Heart left ventricle (tissue), 13 donors: ENCODE data around the gene SMKR1.

Experiments
- POLR2A ChIP-seq, 2 donors: fragments of 450-650 bp; IDR thresholded peaks; one replicate each; pipeline ENCODE4 v1.6.1; 2017; ENCODE audit warnings: antibody characterized with exemption in 2 of 2, mild to moderate bottlenecking in 2 of 2, moderate library complexity in 2 of 2
- TF ChIP-seq, protein P1 (sequence below), 12 donors: fragments of 200-600 bp; sonication (generic) in 4 of 12; IDR thresholded peaks; one replicate each; pipeline versions ENCODE4 v1.5.0 to v1.8.0; 2018 to 2022; ENCODE audit warnings: antibody characterized with exemption in 12 of 12, mild to moderate bottlenecking in 5 of 12
- donor health status: ischemic (EF 13 %, LVEDD 7.1; RV severe dilation, severe dysfunction).
- donor health status: DM: no; HTN: yes; CAD: no.
- donor health status: DM: no; HTN: no; CAD: no.
- donor health status: ischemic (EF 25% LVEDD 6.9; RV normal size, moderate dysfunction).
- donor health status: ischemic (EF 25% LVEDD 5.7; RV mildly dilated, moderate dysfunction).
- donor health status: ischemic (EF 35%, LVEDD 5.7; RV mildly dilated, moderate dysfunction).
- donor health status: nonischemic (EF 11% LVEDD 7.7; RV severe dilation, severe dysfunction).
- donor health status: DM: yes; HTN: yes; CAD: no.
- donor health status: PGD.
- donor health status: ischemic (EF 29% LVEDD 5.4; RV normal size, mild dysfunction).
- donor health status: nonischemic (EF 23%, LVEDD 6.1; RV moderate dilation, normal function).

DNA sequence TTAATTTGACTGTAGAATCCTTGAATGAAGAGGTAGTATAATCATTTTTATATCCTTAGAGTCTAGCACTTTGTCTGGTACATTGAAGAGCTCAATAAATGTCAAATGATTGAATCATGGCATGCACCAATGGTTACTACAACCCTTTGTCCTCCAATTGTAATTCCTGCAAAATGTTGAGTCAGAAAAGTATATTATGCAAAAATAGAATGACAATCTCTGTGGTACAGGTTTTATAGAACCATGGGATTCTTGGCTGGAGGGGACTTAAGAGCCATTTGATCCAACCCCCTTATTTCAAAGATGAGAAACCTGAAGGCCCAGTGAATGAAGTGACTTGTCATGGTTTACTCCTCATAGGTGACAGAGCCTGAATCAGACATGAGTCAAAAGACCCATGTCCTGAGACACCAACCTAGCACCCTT, 30.9 kb upstream of the SMKR1 start:
- TF ChIP-seq, protein P1, sequence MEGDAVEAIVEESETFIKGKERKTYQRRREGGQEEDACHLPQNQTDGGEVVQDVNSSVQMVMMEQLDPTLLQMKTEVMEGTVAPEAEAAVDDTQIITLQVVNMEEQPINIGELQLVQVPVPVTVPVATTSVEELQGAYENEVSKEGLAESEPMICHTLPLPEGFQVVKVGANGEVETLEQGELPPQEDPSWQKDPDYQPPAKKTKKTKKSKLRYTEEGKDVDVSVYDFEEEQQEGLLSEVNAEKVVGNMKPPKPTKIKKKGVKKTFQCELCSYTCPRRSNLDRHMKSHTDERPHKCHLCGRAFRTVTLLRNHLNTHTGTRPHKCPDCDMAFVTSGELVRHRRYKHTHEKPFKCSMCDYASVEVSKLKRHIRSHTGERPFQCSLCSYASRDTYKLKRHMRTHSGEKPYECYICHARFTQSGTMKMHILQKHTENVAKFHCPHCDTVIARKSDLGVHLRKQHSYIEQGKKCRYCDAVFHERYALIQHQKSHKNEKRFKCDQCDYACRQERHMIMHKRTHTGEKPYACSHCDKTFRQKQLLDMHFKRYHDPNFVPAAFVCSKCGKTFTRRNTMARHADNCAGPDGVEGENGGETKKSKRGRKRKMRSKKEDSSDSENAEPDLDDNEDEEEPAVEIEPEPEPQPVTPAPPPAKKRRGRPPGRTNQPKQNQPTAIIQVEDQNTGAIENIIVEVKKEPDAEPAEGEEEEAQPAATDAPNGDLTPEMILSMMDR (IDR thresholded peaks at IDR 0.05), result no peak
- TF ChIP-seq POLR2A (IDR thresholded peaks at IDR 0.05), result no peak
